Measurements from ENCODE around the gene NAT10.
A peak's percentile ranks its signal among the peaks of the same experiment; 100 is the strongest.
"Not testable (repeated sequence)": the region's sequence is repeated elsewhere in the genome, so short reads cannot be mapped to it uniquely, and the experiment has no call there.

Gene NAT10

DNA sequence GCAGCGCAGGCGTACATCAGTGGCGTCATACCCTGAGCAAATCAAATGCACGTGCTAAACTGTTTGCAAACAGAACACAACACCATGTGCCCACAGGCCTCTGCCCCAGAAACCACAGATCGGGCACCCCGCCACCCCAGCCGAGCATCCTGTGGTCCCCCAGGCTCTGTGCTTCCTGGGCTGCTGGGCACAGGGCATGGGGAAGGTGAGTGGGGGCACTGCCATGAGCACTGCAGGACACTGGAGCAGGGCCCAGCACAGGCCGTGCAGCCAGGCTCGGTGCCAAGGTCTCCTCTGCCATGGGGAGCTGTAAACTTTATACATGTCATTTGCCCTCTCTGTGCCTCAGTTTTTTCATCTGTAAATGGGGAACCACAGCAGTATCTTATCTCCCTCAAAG is 62.5 kb downstream of the NAT10 start:
- no peak for DNase-seq (ENCODE audit: low read depth in 2 of 2)

GRCh38 chr11:34168642-34169420 is 63.4 kb downstream of the NAT10 start:
- DNase-seq (ENCODE audit: low read depth in 2 of 2), result no peak

DNA sequence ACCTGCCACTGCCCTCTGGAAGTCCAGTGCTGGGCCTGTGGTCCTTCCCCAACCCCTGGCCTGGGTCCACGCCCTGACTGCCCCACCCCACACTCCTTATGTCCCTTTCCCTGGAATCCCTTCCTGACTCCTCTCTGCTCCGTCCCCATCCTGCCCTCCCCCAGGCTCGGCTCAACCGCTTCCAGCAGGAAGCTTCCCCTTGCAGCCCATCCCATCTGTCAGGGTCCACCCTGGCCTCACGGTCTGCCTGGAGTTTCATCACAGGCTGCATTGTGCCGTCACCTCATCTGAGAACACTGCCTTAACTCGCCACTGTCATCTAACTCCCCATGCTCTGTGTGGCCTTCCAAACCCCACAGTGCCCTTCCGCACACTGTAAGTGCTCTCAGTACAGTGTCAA is 64.3 kb downstream of the NAT10 start:
- DNase-seq (ENCODE audit: low read depth in 2 of 2), result no peak

GRCh38 chr11:34173050-34173449 is 67.6 kb downstream of the NAT10 start:
- DNase-seq (ENCODE audit: low read depth in 2 of 2), result no peak

DNA sequence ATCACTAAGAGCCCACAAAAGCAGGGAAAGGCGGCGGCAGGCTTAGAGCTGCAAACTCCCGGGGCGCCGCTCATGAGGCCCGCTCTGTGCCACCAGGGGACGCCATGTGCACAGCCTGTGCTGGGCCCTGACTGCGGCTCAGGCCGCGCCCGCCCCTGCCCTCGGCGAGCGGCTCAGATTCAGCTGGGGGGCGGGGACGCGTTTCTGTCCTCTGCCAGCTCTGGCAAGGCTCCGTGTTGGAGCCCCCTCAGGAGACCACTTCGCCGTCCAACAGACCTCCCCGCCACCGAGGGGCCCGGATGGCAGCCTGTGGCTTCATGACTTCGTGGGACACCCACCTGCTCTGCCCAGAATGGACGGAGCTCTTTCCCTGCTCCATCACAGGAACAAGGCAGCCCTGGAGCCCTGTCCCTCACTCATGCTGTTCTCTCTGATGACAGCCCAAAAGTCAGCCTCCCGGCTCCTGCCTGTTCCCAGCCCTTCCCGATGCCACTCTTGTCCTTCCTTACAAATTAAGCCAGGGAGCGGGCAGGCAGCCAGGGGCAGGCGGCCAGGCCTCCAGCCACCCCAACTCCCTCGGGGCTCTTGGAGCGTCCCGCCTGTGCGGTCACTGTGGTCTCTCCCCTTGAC is 69.1 kb downstream of the NAT10 start:
- peak; percentile 54 to 63 for DNase-seq (ENCODE audit: low read depth in 2 of 2)

DNA sequence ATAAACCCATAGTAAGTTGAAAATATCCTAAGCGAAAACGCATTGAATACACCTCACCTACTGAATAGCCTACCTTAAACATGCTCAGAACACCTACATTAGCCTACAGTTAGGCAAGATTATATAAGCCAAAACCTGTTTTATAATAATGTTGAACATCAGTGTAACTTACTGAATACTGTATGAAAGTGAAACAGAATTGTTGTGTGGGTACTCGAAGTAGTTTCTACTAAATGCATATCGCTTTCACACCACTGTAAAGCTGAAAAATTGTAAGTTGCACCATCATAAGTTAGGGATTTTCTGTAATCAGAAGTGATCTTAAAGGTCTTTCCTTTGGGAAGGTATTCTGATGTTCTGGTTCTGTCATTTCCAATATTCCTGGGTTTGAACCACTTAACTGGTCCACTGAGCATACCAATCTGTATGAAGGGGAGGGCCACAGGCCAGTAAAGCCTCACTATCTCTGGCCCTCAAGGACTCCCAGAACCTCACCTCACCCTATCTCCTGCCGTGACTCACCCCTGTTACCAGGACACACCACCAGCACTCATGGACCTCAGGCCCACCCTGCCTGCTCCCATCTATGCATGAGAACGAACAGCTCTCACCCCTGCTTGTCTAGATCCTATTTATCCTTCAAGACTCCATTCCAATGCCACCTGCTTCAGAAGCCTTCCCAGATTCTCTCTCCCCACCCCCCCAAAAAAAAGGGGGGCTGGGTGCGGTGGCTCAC is 70.0 kb downstream of the NAT10 start:
- no peak for DNase-seq (ENCODE audit: low read depth in 2 of 2)

DNA sequence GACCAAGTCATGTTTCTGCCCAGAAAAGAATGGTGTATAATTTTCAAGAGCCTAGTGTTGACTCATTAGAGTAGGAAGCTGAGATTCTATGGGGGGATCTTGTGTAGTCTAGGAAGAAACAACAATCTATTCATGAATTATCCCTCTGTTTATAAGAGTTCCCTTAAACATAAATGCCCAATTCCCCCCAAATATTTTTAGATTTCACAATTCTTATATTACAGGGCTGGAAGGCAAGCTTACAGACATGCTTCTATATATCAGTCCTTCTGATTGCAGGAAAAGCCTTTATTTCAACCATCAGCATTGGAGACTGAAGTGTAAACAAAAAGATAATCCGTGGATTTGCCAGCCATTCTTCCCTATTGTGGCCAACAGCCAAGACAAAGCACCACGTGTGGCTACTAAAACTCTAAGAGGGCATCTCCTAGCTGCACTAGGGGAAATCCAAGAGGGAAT is 71.4 kb downstream of the NAT10 start:
- no peak for DNase-seq (ENCODE audit: low read depth in 2 of 2)

DNA sequence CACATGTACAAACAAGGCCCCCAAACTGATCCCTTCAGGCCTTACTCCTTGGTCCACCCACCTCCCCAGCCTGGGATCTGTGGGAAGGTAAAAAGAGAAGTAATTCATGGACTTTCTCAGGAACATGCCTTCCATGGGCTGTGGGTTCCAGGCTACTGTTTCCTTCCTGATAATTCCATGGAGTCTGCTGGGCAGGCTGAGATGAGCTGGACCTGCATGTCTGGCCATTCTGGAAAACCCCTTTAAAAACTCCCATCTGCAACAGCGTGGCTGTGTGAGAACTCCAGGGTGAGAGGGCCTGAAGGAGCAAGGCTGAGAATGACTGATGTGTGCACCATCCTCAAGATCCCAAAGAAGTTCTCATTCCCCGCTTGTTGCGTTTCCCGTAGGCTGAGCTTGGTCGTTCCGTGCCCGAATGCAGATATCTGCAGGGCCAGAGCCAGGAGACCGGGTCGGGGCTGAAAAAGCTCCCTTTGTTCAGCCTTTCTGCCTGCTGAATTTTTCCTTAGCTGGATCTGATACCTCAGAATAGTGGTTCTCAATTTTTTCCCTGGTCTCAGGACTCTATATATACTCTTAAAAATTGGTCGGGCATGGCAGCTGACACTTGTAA is 72.9 kb downstream of the NAT10 start:
- no peak for DNase-seq (ENCODE audit: low read depth in 2 of 2)

GRCh38 chr11:34179026-34179675 is 73.7 kb downstream of the NAT10 start:
- no peak for DNase-seq (ENCODE audit: low read depth in 2 of 2)

DNA sequence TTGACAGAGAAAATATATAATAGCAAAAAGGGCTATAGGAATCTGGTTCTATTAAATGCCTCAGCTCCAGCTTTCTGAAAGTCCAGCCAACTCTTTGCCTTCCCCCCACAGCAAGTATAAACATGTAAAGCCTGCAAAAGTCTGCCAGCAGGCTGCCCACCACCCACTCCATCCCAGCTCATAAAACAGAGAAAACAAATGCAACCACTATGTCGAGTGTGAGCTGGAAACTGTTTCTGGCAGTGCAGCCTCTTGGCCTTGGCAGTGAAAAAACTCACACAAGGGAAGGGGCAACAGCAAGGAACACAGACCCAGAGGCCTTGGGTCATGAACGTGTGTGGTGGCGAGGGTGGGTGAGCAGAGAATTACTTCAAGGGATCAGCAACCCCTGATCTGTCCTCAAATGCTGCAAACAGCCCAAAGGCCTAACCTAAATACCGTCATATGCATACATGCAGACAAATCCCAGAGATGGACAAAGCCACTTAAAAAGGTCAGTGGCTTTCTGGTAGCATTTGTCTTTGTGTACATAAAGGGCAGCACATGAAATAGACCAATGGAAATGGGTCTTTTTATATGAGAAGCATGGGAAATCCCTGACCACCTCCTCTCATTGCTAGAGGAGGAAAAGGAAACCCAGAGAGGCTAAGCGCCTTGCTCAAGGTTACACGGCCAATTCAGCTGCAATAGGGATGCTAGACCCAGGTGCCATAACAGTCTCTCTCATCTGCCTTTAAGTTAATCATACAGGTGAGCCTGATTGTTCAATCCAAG is 74.8 kb downstream of the NAT10 start:
- no peak for DNase-seq (ENCODE audit: low read depth in 2 of 2)

- not testable (repeated sequence) for DNase-seq (ENCODE audit: low read depth in 2 of 2)
Measured at GRCh38 chr11:34180814-34181165, 75.4 kb downstream of the NAT10 start.

DNA sequence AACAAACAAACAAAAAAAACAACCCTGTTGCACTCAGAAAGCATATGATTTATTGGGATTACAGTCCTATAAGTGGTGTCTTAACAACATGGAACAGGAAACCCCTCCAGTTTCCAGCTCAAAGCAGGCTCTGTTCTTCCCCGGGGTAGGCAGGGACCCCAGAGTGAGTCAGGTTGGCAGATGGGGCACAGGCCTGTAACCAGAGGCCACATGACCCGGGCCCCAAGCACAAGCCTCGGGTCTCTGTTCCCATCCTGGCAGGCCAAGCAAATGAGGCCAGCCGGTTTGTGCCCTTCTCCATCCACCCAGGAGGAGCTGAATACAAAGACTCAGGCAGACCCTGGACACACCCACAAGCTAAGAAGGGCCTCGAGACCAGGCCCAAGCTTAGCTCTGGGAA is 75.8 kb downstream of the NAT10 start:
- no peak for DNase-seq (ENCODE audit: low read depth in 2 of 2)

- no peak for DNase-seq (ENCODE audit: low read depth in 2 of 2)
Measured at GRCh38 chr11:34181856-34182405, 76.5 kb downstream of the NAT10 start.

DNA sequence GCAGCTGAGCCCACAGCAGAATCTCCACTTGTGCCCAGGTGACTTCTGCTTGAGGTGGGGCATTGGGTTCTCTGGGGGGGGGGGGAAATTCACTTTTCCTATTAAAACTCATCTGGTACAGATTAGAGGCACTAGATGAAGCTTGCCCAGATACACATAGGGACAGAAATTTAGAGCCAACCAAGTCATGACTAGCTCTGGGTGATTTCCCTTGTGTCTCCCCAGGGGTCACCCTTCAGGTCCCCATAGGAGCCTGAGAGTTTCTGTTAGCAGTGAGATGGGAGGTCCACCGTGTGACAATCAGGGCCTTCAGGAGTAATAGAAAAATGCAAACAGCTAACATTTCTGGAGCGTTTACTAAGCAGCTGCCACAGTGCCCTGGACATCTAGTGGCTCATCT is 77.0 kb downstream of the NAT10 start:
- DNase-seq (ENCODE audit: low read depth in 2 of 2), result no peak

GRCh38 chr11:34182921-34183685 is 77.7 kb downstream of the NAT10 start:
- no peak for DNase-seq (ENCODE audit: low read depth in 2 of 2)

GRCh38 chr11:34183848-34184391 is 78.5 kb downstream of the NAT10 start:
- no peak for DNase-seq (ENCODE audit: low read depth in 2 of 2)

GRCh38 chr11:34184505-34185015 is 79.1 kb downstream of the NAT10 start:
- no peak for DNase-seq (ENCODE audit: low read depth in 2 of 2)

DNA sequence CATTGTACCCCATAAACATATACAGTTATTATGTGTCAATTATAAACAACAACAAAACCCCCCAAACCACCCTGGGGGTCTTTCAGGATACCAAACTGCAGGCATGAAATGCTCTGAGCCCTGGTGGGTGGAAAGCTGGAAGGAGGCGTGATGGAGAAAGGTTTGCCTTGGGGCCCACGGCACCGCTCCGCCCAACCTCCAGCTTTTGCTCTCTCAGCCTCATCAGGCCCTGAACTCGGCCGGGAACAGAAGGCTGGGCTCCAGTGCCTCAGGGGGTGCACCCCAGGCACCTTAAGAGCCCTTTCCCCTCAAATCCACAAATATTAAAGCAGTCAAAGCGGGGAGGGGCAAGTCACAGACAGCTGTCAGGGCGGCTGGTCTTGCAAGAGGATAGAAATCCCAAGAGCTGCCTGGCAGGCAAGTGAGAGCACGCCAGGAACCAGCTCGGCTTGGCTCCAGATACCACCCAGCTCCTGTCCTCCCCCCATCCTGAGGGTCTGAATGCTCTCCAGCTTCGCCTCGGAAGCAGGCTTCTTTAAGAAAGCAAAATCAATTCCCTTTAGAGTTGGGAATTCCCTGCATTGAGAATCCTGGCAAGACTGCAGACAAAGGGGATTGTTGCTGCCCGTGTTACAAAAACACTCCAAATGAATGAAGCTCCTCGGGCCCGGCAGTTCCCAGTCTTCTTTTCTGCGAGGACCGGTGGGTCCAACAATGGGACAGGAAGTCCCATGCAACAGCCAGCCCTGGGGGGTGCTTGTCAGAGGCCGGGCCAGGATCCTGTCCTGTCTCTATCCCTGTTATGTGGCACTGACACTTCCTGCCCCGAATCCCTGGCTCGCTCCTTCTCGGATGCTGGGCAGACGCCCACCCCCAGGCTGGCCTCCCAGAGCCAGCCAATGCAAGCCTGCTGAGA is 80.8 kb downstream of the NAT10 start:
- no peak for DNase-seq (ENCODE audit: low read depth in 2 of 2)

Measured in stimulated activated CD8-positive, alpha-beta memory T cell treated with anti-CD3 and anti-CD28 coated beads, Interleukin-2, amount 100 ng/mL, for 1 hour (primary cell).